Daoy (cell line): ENCODE results near the gene ARSK. TPM values are rescaled to one million over a fixed set of nuclear protein-coding genes. Genes with fewer than 3 reads are reported as not detected.
"Not testable (repeated sequence)": the region's sequence is repeated elsewhere in the genome, so short reads cannot be mapped to it uniquely, and the experiment has no call there.

ENCODE experiments used
- DNase-seq: peaks from one replicate; pipeline ENCODE4 v3.0.0-alpha.2; 2015; ENCODE audit warnings: low read depth
- total RNA-seq: library from RNA; depleted of rRNA; stranded (reverse); fragments of >200 nt; shearing (Covaris generic); gene quantifications from 2 replicates; pipeline ENCODE4 v1.2.3, GENCODE V29; 2014

ARSK gene
- total RNA-seq, 1 experiment from 2014 or later = 6.2 TPM

- peak; percentile 37 for DNase-seq
Observed at GRCh38 chr5:95620870-95621838, 66.3 kb downstream of the ARSK start.

GRCh38 chr5:95621839-95622629 lies 67.1 kb downstream of the ARSK start:
- DNase-seq = no peak

- DNase-seq = no peak
Observed at GRCh38 chr5:95623706-95624105, 68.8 kb downstream of the ARSK start.

- DNase-seq = no peak
Observed at GRCh38 chr5:95624368-95624767, 69.5 kb downstream of the ARSK start.

GRCh38 chr5:95626701-95627100 lies 71.8 kb downstream of the ARSK start:
- DNase-seq = no peak

GRCh38 chr5:95627971-95628810 lies 73.3 kb downstream of the ARSK start:
- no peak for DNase-seq

GRCh38 chr5:95628933-95629332 lies 74.0 kb downstream of the ARSK start:
- no peak for DNase-seq

- DNase-seq = no peak
Observed at GRCh38 chr5:95630394-95630917, 75.6 kb downstream of the ARSK start.

- peak; percentile 41 for DNase-seq
Observed at GRCh38 chr5:95631255-95631958, 76.5 kb downstream of the ARSK start.

- DNase-seq = peak; percentile 64
Observed at GRCh38 chr5:95631991-95632675, 77.2 kb downstream of the ARSK start.

- not testable (repeated sequence) for DNase-seq
Observed at GRCh38 chr5:95632942-95633341, 78.0 kb downstream of the ARSK start.

GRCh38 chr5:95633671-95634070 lies 78.8 kb downstream of the ARSK start:
- no peak for DNase-seq

- DNase-seq = no peak
Observed at GRCh38 chr5:95634081-95634480, 79.2 kb downstream of the ARSK start.

- no peak for DNase-seq
Observed at GRCh38 chr5:95638632-95639031, 83.7 kb downstream of the ARSK start.

GRCh38 chr5:95641741-95642220 lies 86.9 kb downstream of the ARSK start:
- DNase-seq = peak; percentile 9

- DNase-seq = no peak
Observed at GRCh38 chr5:95643152-95643551, 88.3 kb downstream of the ARSK start.

- DNase-seq = peak; percentile 51
Observed at GRCh38 chr5:95644351-95645042, 89.6 kb downstream of the ARSK start.

GRCh38 chr5:95646226-95646568 lies 91.3 kb downstream of the ARSK start:
- not testable (repeated sequence) for DNase-seq
